ENCODE measurements around the gene HPS4.
"Not testable (repeated sequence)": the region's sequence is repeated elsewhere in the genome, so short reads cannot be mapped to it uniquely, and the experiment has no call there.

The HPS4 gene

GRCh38 chr22:26409719-26410335 lies 73.8 kb downstream of the HPS4 start:
- H3K4me1 ChIP-seq (ENCODE audit: insufficient read depth, low read length): peaks cover 3% of the 10 kb centered on the region; the same call in 1 of the 2 replicates
- no peak overlapping the region for H3K9ac ChIP-seq (ENCODE audit: low read depth, low read length)
- H3K9me3 ChIP-seq (ENCODE audit: control insufficient read depth, insufficient read depth, low read length): no peaks in the 10 kb centered on the region
- no peaks in the 10 kb centered on the region for H3K36me3 ChIP-seq (ENCODE audit: insufficient read depth, low read length)

- H3K36me3 ChIP-seq (ENCODE audit: insufficient read depth, low read length); H3K4me1 ChIP-seq (ENCODE audit: insufficient read depth, low read length): not testable (repeated sequence)
Observed at GRCh38 chr22:26408562-26409220, 74.9 kb downstream of the HPS4 start.

GRCh38 chr22:26406118-26406517 lies 77.5 kb downstream of the HPS4 start:
- Histone ChIP-seq H3K9me3 (ENCODE audit: control insufficient read depth, insufficient read depth, low read length) (no peaks in the 10 kb centered on the region), H3K9ac (ENCODE audit: low read depth, low read length) (no peak overlapping the region), H3K4me1 (ENCODE audit: insufficient read depth, low read length) (peaks cover 6% of the 10 kb centered on the region; the same call in 1 of the 2 replicates), H3K36me3 (ENCODE audit: insufficient read depth, low read length) (no peaks in the 10 kb centered on the region)

More at GRCh38 chr22:26408562-26409220, 74.9 kb downstream of the HPS4 start:
- H3K9me3 ChIP-seq (ENCODE audit: control insufficient read depth, insufficient read depth, low read length); H3K9ac ChIP-seq (ENCODE audit: low read depth, low read length): not testable (repeated sequence)

- no peaks in the 10 kb centered on the region for H3K9me3 ChIP-seq (ENCODE audit: control insufficient read depth, insufficient read depth, low read length)
- peaks cover 6% of the 10 kb centered on the region; the same call in 1 of the 2 replicates for H3K4me1 ChIP-seq (ENCODE audit: insufficient read depth, low read length)
- no peak overlapping the region for H3K9ac ChIP-seq (ENCODE audit: low read depth, low read length)
- no peaks in the 10 kb centered on the region for H3K36me3 ChIP-seq (ENCODE audit: insufficient read depth, low read length)
Observed at GRCh38 chr22:26404851-26405421, 78.6 kb downstream of the HPS4 start.

- no peaks in the 10 kb centered on the region for H3K36me3 ChIP-seq (ENCODE audit: insufficient read depth, low read length)
- peaks cover 6% of the 10 kb centered on the region; the same call in 1 of the 2 replicates for H3K4me1 ChIP-seq (ENCODE audit: insufficient read depth, low read length)
- no peak overlapping the region for H3K9ac ChIP-seq (ENCODE audit: low read depth, low read length)
- no peaks in the 10 kb centered on the region for H3K9me3 ChIP-seq (ENCODE audit: control insufficient read depth, insufficient read depth, low read length)
Observed at GRCh38 chr22:26401726-26402125, 81.9 kb downstream of the HPS4 start.
